Smooth muscle cell (in vitro differentiated cells): ENCODE data around the gene ST8SIA2. TPM values are rescaled to one million over a fixed set of nuclear protein-coding genes. Genes with fewer than 3 reads are reported as not detected.

Source experiments
- DNase-seq: peaks from one replicate; lab custom pipeline; 2025; ENCODE audit not compliant: unreplicated experiment; lab: John Stamatoyannopoulos, UW
- H2AFZ ChIP-seq: fragments of 200-600 bp; sonication (generic); 2 replicates; pipeline ENCODE4 v1.6.0; 2016; ENCODE audit warnings: antibody characterized with exemption, low read depth, mild to moderate bottlenecking
- H3F3A ChIP-seq: fragments of 200-600 bp; sonication (generic); 2 replicates; pipeline ENCODE4 v1.6.0; 2017; ENCODE audit warnings: antibody characterized with exemption, low read depth
- H3K27ac ChIP-seq: fragments of 200-600 bp; sonication (generic); 2 replicates; pipeline ENCODE4 v1.5.1; 2016; ENCODE audit warnings: low read depth, mild to moderate bottlenecking
- H3K27me3 ChIP-seq: fragments of 200-600 bp; sonication (generic); 2 replicates; pipeline ENCODE4 v1.6.1; 2016; ENCODE audit warnings: low read depth, mild to moderate bottlenecking
- H3K36me3 ChIP-seq: fragments of 200-600 bp; sonication (generic); 2 replicates; pipeline ENCODE4 v1.5.1; 2016; ENCODE audit warnings: low read depth
- H3K4me1 ChIP-seq: fragments of 200-600 bp; sonication (generic); 2 replicates; pipeline ENCODE4 v1.5.1; 2016; ENCODE audit warnings: low read depth
- H3K4me2 ChIP-seq: fragments of 200-600 bp; sonication (generic); 2 replicates; pipeline ENCODE4 v1.6.0; 2016; ENCODE audit warnings: mild to moderate bottlenecking
- H3K4me3 ChIP-seq: fragments of 200-600 bp; sonication (generic); 2 replicates; pipeline ENCODE4 v1.5.1; 2016; ENCODE audit warnings: mild to moderate bottlenecking
- H3K79me2 ChIP-seq: fragments of 200-600 bp; sonication (generic); 2 replicates; pipeline ENCODE4 v1.6.0; 2016; ENCODE audit warnings: low read depth, mild to moderate bottlenecking
- H3K9ac ChIP-seq: fragments of 200-600 bp; sonication (generic); 2 replicates; pipeline ENCODE4 v1.6.0; 2016; ENCODE audit warnings: low read depth
- H3K9me3 ChIP-seq: fragments of 200-600 bp; sonication (generic); replicated peaks from 2 replicates; pipeline ENCODE4 v1.5.1; 2016; ENCODE audit warnings: low read depth
- H4K20me1 ChIP-seq: fragments of 200-600 bp; sonication (generic); 2 replicates; pipeline ENCODE4 v1.6.0; 2016; ENCODE audit warnings: low read depth
- CTCF ChIP-seq: fragments of 200-600 bp; sonication (generic); IDR thresholded peaks from 2 replicates; pipeline ENCODE4 v1.5.1; 2017; ENCODE audit warnings: borderline replicate concordance, mild to moderate bottlenecking, antibody characterized with exemption; ENCODE audit not compliant: insufficient read depth, poor library complexity, severe bottlenecking
- WGBS: methylation state at CpG from one replicate; pipeline ENCODE4 v1.1.7; 2016; ENCODE audit warnings: low lambda C conversion rate; 5-methylcytosine and 5-hydroxymethylcytosine counted together
- polyA plus RNA-seq: library from polyadenylated mRNA; unstranded; fragments of >200 nt; fragmentation: Nextera tagmentation; extraction: Ambion mirVana; gene quantifications from 2 replicates; pipeline ENCODE4 v1.2.1, GENCODE V29; 2016
- total RNA-seq: library from RNA; depleted of rRNA; stranded (reverse); fragments of >200 nt; gene quantifications from 2 replicates; pipeline ENCODE4 v1.2.3, GENCODE V29; 2014

Gene ST8SIA2
- total and polyA plus RNA-seq, 2 experiments from 2014 or later: 2.2 to 2.7 TPM

- H3K27me3 ChIP-seq: no peaks in the 10 kb centered on the region
- no peaks in the 10 kb centered on the region for H3K36me3 ChIP-seq
- no peaks in the 10 kb centered on the region for H3K79me2 ChIP-seq
- no peaks in the 10 kb centered on the region for H3K9me3 ChIP-seq
- H3K4me2 ChIP-seq: no peak overlapping the region
- no peaks in the 10 kb centered on the region for H3F3A ChIP-seq
- H3K9ac ChIP-seq: no peak overlapping the region
- H3K4me1 ChIP-seq: peaks cover 10% of the 10 kb centered on the region
- no peak overlapping the region for H3K4me3 ChIP-seq
- no peak overlapping the region for H3K27ac ChIP-seq
- H2AFZ ChIP-seq: no peak overlapping the region
- TF ChIP-seq CTCF: no peak
- WGBS: 37% methylated on average over 5 of the region's 5 CpGs
- H4K20me1 ChIP-seq: no peaks in the 10 kb centered on the region
- no peak for DNase-seq
These were observed 14.2 kb downstream of the ST8SIA2 start for GRCh38 chr15:92407916-92408315.

GRCh38 chr15:92409006-92409405 lies 15.3 kb downstream of the ST8SIA2 start:
- TF ChIP-seq CTCF: no peak
- H4K20me1 ChIP-seq: no peaks in the 10 kb centered on the region
- no peaks in the 10 kb centered on the region for H3F3A ChIP-seq
- no peak for DNase-seq
- H3K9ac ChIP-seq: no peak overlapping the region
- no peak overlapping the region for H3K4me3 ChIP-seq
- H3K9me3 ChIP-seq: no peaks in the 10 kb centered on the region
- no peak overlapping the region for H3K4me2 ChIP-seq
- no peak overlapping the region for H3K27ac ChIP-seq
- H3K4me1 ChIP-seq: peaks cover 18% of the 10 kb centered on the region
- no peaks in the 10 kb centered on the region for H3K36me3 ChIP-seq
- H2AFZ ChIP-seq: no peak overlapping the region
- H3K79me2 ChIP-seq: no peaks in the 10 kb centered on the region
- 72% methylated on average over 5 of the region's 5 CpGs for WGBS
- H3K27me3 ChIP-seq: no peaks in the 10 kb centered on the region

GRCh38 chr15:92409521-92409920 lies 15.8 kb downstream of the ST8SIA2 start:
- H4K20me1 ChIP-seq: no peaks in the 10 kb centered on the region
- no peak for DNase-seq
- H3K4me2 ChIP-seq: no peak overlapping the region
- no peak overlapping the region for H2AFZ ChIP-seq
- peaks cover 20% of the 10 kb centered on the region for H3K4me1 ChIP-seq
- no peaks in the 10 kb centered on the region for H3K9me3 ChIP-seq
- no peak overlapping the region for H3K9ac ChIP-seq
- no peak for TF ChIP-seq CTCF
- no peaks in the 10 kb centered on the region for H3K79me2 ChIP-seq
- no peaks in the 10 kb centered on the region for H3K27me3 ChIP-seq
- no peaks in the 10 kb centered on the region for H3K36me3 ChIP-seq
- H3K27ac ChIP-seq: no peak overlapping the region
- no peaks in the 10 kb centered on the region for H3F3A ChIP-seq
- H3K4me3 ChIP-seq: no peak overlapping the region
- WGBS: 70% methylated on average over 8 of the region's 8 CpGs

- no peak for TF ChIP-seq CTCF
- H3K4me2 ChIP-seq: no peak overlapping the region
- no peaks in the 10 kb centered on the region for H3K36me3 ChIP-seq
- no peaks in the 10 kb centered on the region for H3K27me3 ChIP-seq
- H3K9me3 ChIP-seq: no peaks in the 10 kb centered on the region
- DNase-seq: no peak
- H3K79me2 ChIP-seq: no peaks in the 10 kb centered on the region
- 84% methylated on average over 6 of the region's 6 CpGs for WGBS
- no peaks in the 10 kb centered on the region for H4K20me1 ChIP-seq
- H3K4me1 ChIP-seq: peaks cover 20% of the 10 kb centered on the region
- H3K9ac ChIP-seq: no peak overlapping the region
- H3F3A ChIP-seq: no peaks in the 10 kb centered on the region
- H2AFZ ChIP-seq: no peak overlapping the region
- H3K27ac ChIP-seq: no peak overlapping the region
- H3K4me3 ChIP-seq: no peak overlapping the region
These were observed 16.9 kb downstream of the ST8SIA2 start for GRCh38 chr15:92410537-92410936.
